Mononuclear cell (primary cell): ENCODE results near the gene SLC27A4. TPM values are rescaled to one million over a fixed set of nuclear protein-coding genes. Genes with fewer than 3 reads are reported as not detected.

ENCODE experiments used
- H3K27me3 ChIP-seq: 2 replicates; pipeline ENCODE4 v1.6.0; 2011; ENCODE audit warnings: low read length, control low read depth; ENCODE audit not compliant: insufficient read depth
- H3K4me1 ChIP-seq: 2 replicates; pipeline ENCODE4 v1.5.1; 2011; ENCODE audit warnings: mild to moderate bottlenecking, low read length, control low read depth; ENCODE audit not compliant: insufficient read depth
- H3K4me3 ChIP-seq: 2 replicates; pipeline ENCODE4 v1.5.1; 2011; ENCODE audit warnings: mild to moderate bottlenecking, low read length, moderate library complexity
- H3K9me3 ChIP-seq: 2 replicates; pipeline ENCODE4 v1.5.1; 2011; ENCODE audit warnings: low read depth, mild to moderate bottlenecking, control low read depth, low read length
- total RNA-seq: library from RNA; depleted of rRNA; stranded (reverse); fragments of >200 nt; gene quantifications from one replicate; pipeline ENCODE4 v1.2.3, GENCODE V29; 2012

The SLC27A4 gene
- total RNA-seq, 1 donor: 2.1 TPM

- Histone ChIP-seq H3K4me3 (peak within 1 kb of the TSS; percentile 77), H3K27me3 (no peaks in the 10 kb centered on the region), H3K4me1 (peaks cover 23% of the 10 kb centered on the region), H3K9me3 (no peaks in the 10 kb centered on the region)
These were observed 30.7 kb downstream of the SLC27A4 start, which contains the start of gene URM1 for GRCh38 chr9:128370752-128371629. Gene URM1, plus strand, starts transcription at chr9:128371374. Its CDS starts 7 bp downstream, at chr9:128371381.

GRCh38 chr9:128371630-128372117 lies 31.3 kb downstream of the SLC27A4 start:
- peaks cover 23% of the 10 kb centered on the region for H3K4me1 ChIP-seq

GRCh38 chr9:128372188-128372641 lies 31.9 kb downstream of the SLC27A4 start:
- peaks cover 23% of the 10 kb centered on the region for H3K4me1 ChIP-seq
- H3K4me3 ChIP-seq: peak overlapping the region; percentile 77
- H3K27me3 ChIP-seq: no peaks in the 10 kb centered on the region
- H3K9me3 ChIP-seq: no peaks in the 10 kb centered on the region

More at GRCh38 chr9:128371630-128372117, 31.3 kb downstream of the SLC27A4 start:
- Histone ChIP-seq H3K4me3 (peak overlapping the region; percentile 77), H3K27me3 (no peaks in the 10 kb centered on the region), H3K9me3 (no peaks in the 10 kb centered on the region)

- H3K4me3 ChIP-seq: no peak overlapping the region
- peaks cover 23% of the 10 kb centered on the region for H3K4me1 ChIP-seq
- no peaks in the 10 kb centered on the region for H3K9me3 ChIP-seq
- no peaks in the 10 kb centered on the region for H3K27me3 ChIP-seq
These were observed 32.5 kb downstream of the SLC27A4 start for GRCh38 chr9:128372784-128373183.

- H3K4me1 ChIP-seq: peaks cover 23% of the 10 kb centered on the region
These were observed 33.9 kb downstream of the SLC27A4 start for GRCh38 chr9:128374221-128374675.

GRCh38 chr9:128375865-128376264 lies 35.5 kb downstream of the SLC27A4 start:
- no peaks in the 10 kb centered on the region for H3K27me3 ChIP-seq
- H3K4me1 ChIP-seq: peaks cover 14% of the 10 kb centered on the region
- H3K4me3 ChIP-seq: no peak overlapping the region
- H3K9me3 ChIP-seq: no peaks in the 10 kb centered on the region

More at GRCh38 chr9:128374221-128374675, 33.9 kb downstream of the SLC27A4 start:
- Histone ChIP-seq H3K27me3 (no peaks in the 10 kb centered on the region), H3K4me3 (no peak overlapping the region), H3K9me3 (no peaks in the 10 kb centered on the region)

GRCh38 chr9:128382261-128382660 lies 41.9 kb downstream of the SLC27A4 start:
- no peaks in the 10 kb centered on the region for H3K9me3 ChIP-seq
- H3K4me1 ChIP-seq: no peaks in the 10 kb centered on the region
- no peaks in the 10 kb centered on the region for H3K27me3 ChIP-seq
- H3K4me3 ChIP-seq: no peak overlapping the region

GRCh38 chr9:128383007-128383753 lies 42.9 kb downstream of the SLC27A4 start:
- no peaks in the 10 kb centered on the region for H3K4me1 ChIP-seq
- no peaks in the 10 kb centered on the region for H3K9me3 ChIP-seq
- no peak overlapping the region for H3K4me3 ChIP-seq
- H3K27me3 ChIP-seq: no peaks in the 10 kb centered on the region

- H3K27me3 ChIP-seq: no peaks in the 10 kb centered on the region
- H3K9me3 ChIP-seq: no peaks in the 10 kb centered on the region
- no peak overlapping the region for H3K4me3 ChIP-seq
- H3K4me1 ChIP-seq: no peaks in the 10 kb centered on the region
These were observed 43.5 kb downstream of the SLC27A4 start for GRCh38 chr9:128383791-128384190.

GRCh38 chr9:128384801-128385495 lies 44.6 kb downstream of the SLC27A4 start:
- Histone ChIP-seq H3K9me3 (no peaks in the 10 kb centered on the region), H3K4me1 (no peaks in the 10 kb centered on the region), H3K27me3 (no peaks in the 10 kb centered on the region), H3K4me3 (no peak overlapping the region)

GRCh38 chr9:128385496-128386460 lies 45.5 kb downstream of the SLC27A4 start:
- H3K9me3 ChIP-seq: no peaks in the 10 kb centered on the region

GRCh38 chr9:128388150-128388549 lies 47.8 kb downstream of the SLC27A4 start:
- H3K4me3 ChIP-seq: no peak overlapping the region
- no peaks in the 10 kb centered on the region for H3K4me1 ChIP-seq
- no peaks in the 10 kb centered on the region for H3K9me3 ChIP-seq
- no peaks in the 10 kb centered on the region for H3K27me3 ChIP-seq

More at GRCh38 chr9:128385496-128386460, 45.5 kb downstream of the SLC27A4 start:
- Histone ChIP-seq H3K4me3 (no peak overlapping the region), H3K27me3 (no peaks in the 10 kb centered on the region), H3K4me1 (no peaks in the 10 kb centered on the region)

- Histone ChIP-seq H3K9me3 (no peaks in the 10 kb centered on the region), H3K27me3 (no peaks in the 10 kb centered on the region), H3K4me3 (no peak overlapping the region), H3K4me1 (no peaks in the 10 kb centered on the region)
These were observed 49.2 kb downstream of the SLC27A4 start for GRCh38 chr9:128389395-128390149.
